KBM-7 (cell line): ENCODE data around the gene PCDH12.

Experiments
- DNase-seq: peaks from one replicate; pipeline ENCODE4 v3.0.0-alpha.2; 2015
- in situ Hi-C: fragments of 300-500 bp; cut with MboI; formaldehyde crosslinking; loops from 2 replicates; pipeline ENCODE4 v1.14.3; 2020; ENCODE audit warnings: low sequenced_read_pairs, low pct_unique_long_range_greater_than_20kb, mixed read lengths

Gene PCDH12

DNA sequence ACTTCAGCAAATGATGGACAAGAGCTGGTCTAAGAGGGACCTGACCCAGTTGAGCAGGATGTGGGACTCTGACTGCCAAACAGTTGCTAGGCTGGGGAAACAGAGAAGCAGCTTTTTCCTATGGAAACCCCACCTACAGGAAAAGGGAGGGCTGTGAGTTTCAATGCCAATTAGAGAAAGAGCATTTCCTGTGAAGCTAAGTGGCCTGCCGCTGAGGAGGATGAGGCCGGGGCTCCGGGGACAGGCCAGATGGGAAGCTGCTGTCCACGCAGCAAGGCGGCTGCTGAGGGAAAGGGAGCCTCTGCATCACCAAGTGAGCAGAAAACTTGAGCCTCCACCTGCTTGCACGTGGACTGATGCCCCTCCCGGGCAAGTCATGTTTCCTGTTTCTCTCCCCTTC lies at the start of gene PCDH12:
Gene PCDH12, minus strand, starts transcription at position 90 of the 400 bp plus-strand sequence. CDS start 351 bp downstream, outside the sequence.
- peak; percentile 75 for DNase-seq
- in situ Hi-C loops: no loop called here

DNA sequence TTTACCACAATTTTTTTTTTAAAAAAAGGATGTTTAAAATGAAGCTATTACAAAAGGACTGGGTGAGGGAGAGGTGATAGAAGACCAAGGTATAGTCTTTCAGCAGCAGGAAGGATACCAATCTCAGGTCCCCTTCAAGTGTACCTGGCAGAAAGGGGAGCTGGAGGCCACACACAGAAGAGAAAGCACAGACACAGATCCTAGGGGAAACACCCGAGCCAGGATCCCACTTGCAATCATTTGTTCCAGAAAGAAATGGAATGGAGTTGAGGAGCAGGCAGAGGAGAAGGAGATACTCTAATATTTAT lies 49.2 kb upstream of the PCDH12 start:
- DNase-seq: no peak
- in situ Hi-C loops: loop anchor here (25.0 kb wide), 1 partner anchor 130 kb away; no protein-coding TSS in a partner anchor

GRCh38 chr5:142006363-142007236 lies 48.6 kb upstream of the PCDH12 start:
- in situ Hi-C loops: loop anchor here (25.0 kb wide), 1 partner anchor 131 kb away; no protein-coding TSS in a partner anchor

DNA sequence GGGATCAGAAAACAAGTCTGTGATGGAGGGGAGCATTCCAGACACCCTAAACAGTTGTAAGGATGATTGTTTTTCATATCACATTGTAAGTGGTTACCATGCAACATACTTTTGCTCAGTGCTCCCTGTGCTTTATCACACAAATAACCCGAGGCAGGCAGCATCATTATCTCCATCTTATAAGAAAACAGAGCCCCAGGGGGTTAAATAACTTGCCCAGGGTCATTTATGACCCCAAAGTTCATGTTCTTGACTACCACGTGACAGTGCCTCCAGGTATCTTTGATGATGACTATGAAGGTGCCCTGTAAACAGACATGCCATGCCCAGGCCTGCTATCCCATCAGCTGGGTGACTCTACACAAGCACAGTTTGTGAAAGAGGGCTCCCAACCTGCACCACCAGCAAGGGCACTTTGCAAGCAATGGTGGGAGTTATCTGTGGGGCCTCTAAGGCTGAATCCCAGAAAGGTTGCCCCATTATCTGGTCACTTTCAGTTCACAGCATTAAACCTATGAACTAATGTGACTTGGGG lies 45.3 kb upstream of the PCDH12 start:
- in situ Hi-C loops: loop anchor here (25.0 kb wide), 1 partner anchor 134 kb away; no protein-coding TSS in a partner anchor
- no peak for DNase-seq

More at GRCh38 chr5:142006363-142007236, 48.6 kb upstream of the PCDH12 start:
- DNase-seq: peak; percentile 33

GRCh38 chr5:142000704-142001484 lies 42.9 kb upstream of the PCDH12 start:
- in situ Hi-C loops: loop anchor here (25.0 kb wide), 1 partner anchor 136 kb away; no protein-coding TSS in a partner anchor
- DNase-seq: peak; percentile 28

- in situ Hi-C loops: loop anchor here (25.0 kb wide), 1 partner anchor 137 kb away; no protein-coding TSS in a partner anchor
- DNase-seq: no peak
Measured at GRCh38 chr5:142000173-142000572, 42.2 kb upstream of the PCDH12 start.

- DNase-seq: no peak
- in situ Hi-C loops: no loop called here
Measured at GRCh38 chr5:141997358-141997960, 39.5 kb upstream of the PCDH12 start.

DNA sequence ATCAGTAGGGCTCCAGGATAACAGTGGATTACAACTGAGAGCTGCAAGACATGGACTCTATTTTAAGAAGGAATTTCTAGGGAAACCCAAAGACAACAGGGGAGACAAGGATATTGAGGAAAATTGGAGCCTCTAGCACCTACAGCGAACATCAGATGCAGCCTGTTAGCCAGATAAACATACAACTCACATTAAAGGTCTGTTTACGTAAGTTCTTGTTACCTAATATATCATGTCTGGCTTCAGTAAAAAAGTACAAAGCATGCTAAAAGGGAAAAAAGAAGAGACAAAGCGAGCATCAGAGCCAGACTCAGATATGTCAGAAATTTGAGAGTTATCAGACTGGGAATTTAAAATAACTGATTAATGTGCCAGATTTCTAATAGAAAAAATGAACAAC lies 37.7 kb upstream of the PCDH12 start:
- in situ Hi-C loops: no loop called here
- DNase-seq: no peak

DNA sequence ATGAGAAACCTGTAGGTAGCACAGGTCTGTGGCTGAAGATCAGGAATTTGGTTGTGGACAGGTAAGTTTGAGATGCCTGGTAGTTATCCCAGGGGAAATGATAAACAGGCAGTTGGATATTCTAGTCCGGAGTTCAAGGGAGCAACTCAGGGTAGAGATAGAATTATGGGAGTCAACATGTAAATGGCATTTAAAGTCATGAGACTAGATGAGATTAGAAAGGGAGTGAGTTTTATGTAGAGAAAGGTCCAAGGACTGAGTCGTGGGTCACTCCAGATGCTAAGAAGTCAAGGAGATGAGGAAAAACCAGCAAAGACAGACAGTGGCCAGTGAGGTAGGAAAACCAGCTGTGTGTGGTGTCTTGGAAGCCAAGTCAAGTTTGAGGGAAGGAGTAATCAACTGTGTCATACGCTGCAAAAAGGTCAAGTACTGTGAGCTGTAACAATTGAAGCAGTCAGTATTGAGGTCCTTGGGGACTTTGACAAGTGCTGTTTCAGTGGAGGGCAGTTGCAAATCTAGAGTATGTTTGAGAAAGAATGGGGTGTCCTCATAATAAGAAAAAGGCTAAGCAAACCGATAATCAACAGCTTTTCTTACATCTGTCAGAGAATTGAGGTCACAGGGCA lies 36.6 kb upstream of the PCDH12 start:
- in situ Hi-C loops: no loop called here
- no peak for DNase-seq

GRCh38 chr5:141992349-141992963 lies 34.5 kb upstream of the PCDH12 start:
- in situ Hi-C loops: no loop called here
- DNase-seq: peak; percentile 60

GRCh38 chr5:141989720-141990119 lies 31.7 kb upstream of the PCDH12 start:
- in situ Hi-C loops: no loop called here
- no peak for DNase-seq

GRCh38 chr5:141986072-141986471 lies 28.1 kb upstream of the PCDH12 start:
- in situ Hi-C loops: no loop called here
- DNase-seq: no peak

GRCh38 chr5:141982626-141983025 lies 24.6 kb upstream of the PCDH12 start:
- no peak for DNase-seq
- in situ Hi-C loops: no loop called here

DNA sequence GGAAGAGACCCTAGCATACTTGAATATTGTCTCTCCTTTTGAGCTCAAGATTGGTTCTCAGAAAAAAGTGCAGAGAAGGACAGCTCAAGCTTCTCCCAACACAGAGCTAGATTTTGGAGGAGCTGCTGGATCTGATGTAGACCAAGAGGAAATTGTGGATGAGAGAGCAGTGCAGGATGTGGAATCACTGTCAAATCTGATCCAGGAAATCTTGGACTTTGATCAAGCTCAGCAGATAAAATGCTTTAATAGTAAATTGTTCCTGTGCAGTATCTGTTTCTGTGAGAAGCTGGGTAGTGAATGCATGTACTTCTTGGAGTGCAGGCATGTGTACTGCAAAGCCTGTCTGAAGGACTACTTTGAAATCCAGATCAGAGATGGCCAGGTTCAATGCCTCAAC lies 20.4 kb upstream of the PCDH12 start:
- in situ Hi-C loops: no loop called here
- DNase-seq: no peak

DNA sequence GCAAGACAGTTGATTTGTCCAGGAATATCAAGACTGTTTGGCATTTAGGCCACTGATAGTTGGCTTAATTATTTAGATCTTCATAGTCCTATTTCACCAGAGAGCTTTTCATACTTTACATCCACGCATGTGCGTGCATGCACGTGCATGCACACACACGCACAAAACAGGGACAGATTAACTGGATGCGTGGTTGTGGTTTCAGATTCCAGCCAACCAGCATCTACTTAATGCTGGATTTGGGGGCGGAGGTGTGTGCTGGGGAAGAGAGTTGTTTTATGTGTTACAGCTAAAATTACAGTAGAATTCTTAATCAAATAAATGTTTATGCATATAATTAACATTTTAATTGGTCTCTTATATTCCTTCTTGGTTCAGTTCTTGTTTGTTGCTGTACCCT lies 18.2 kb upstream of the PCDH12 start:
- in situ Hi-C loops: no loop called here
- no peak for DNase-seq

DNA sequence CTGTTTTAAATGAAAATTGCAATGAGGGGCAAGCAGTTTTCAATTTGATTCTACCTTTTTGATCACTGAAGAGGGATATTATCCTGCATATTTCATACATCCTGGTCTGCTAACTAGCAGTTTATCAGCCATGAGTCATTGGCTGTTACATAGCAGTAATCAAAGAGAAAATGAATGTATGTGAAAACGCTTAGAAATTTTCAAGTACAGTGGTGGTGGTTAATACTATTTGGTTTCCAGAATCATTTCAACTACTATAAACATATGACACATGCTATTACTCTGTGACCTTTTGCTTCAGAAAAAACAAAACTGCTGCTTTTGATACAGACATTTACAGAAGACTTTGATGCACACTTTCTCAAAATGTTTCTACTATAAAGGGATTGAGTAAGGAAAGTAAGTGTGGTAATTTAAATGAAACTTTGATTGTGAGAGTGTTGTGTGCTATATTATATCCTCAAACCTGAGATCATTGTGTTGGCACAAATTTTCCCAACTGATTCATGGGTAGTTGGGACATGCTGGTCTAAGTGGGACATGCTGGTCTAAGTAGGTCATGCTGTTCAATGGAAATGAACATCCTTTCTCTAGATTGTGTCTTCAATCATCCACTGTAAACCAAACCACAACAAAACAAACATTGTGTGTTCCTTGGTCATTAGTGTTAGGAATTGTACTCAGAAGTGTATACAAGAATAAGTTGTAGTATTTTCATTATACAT lies 16.0 kb upstream of the PCDH12 start:
- DNase-seq: no peak
- in situ Hi-C loops: no loop called here

GRCh38 chr5:141969783-141970771 lies 12.1 kb upstream of the PCDH12 start:
- in situ Hi-C loops: no loop called here
- DNase-seq: peak; percentile 64
